GM12878 (cell line): ENCODE measurements around the gene GFM2. TPM values are rescaled to one million over a fixed set of nuclear protein-coding genes. Genes with fewer than 3 reads are reported as not detected.

Experiments
- ASH2L ChIP-seq: fragments of 300-600, 200-600 bp; sonication (generic); IDR thresholded peaks from 2 replicates; pipeline ENCODE4 v1.6.1; 2017; ENCODE audit warnings: low read depth, mild to moderate bottlenecking, borderline replicate concordance
- CHD4 ChIP-seq: fragments of 200-600 bp; sonication (generic); IDR thresholded peaks from 2 replicates; pipeline ENCODE4 v1.6.1; 2016; ENCODE audit warnings: mild to moderate bottlenecking
- DPF2 ChIP-seq: fragments of 450-650 bp; IDR thresholded peaks from 2 replicates; pipeline ENCODE4 v1.6.1; 2017; ENCODE audit warnings: mild to moderate bottlenecking
- NRF1 ChIP-seq: conservative IDR thresholded peaks from 2 replicates; pipeline ENCODE4 v1.6.1; 2011; ENCODE audit warnings: mild to moderate bottlenecking, low read depth, low read length, improper control_type of control experiment
- polyA plus RNA-seq, 11 experiments: library from polyadenylated mRNA; depleted of rRNA in 4 of 11; unstranded in 6 of 11; stranded (reverse) in 5 of 11; fragments of >200 nt; fragmentation: Nextera tagmentation in 4 of 11; fragmentation: Illumina TruSeq in 1 of 11; extraction: Ambion mirVana in 4 of 11; extraction: Trizol in 1 of 11; gene quantifications; 1 replicate in 1 of 11; 2 replicates in 10 of 11; pipeline versions ENCODE4 v1.2.1 to v1.2.3, GENCODE V29; 2011 to 2016; ENCODE audit warnings: inconsistent platforms in 2 of 11, missing spikeins in 2 of 11, low read depth in 1 of 11
- total RNA-seq, 4 experiments: library from RNA; depleted of rRNA in 3 of 4; stranded (reverse); fragments of >200 nt in 3 of 4; fragmentation: Illumina TruSeq in 1 of 4; extraction: Trizol in 1 of 4; gene quantifications; 2 replicates each; pipeline versions ENCODE4 v1.2.1 to v1.2.3, GENCODE V29; 2013 to 2021
- TF ChIP-seq, protein P1 (sequence below): fragments of 450-650 bp; IDR thresholded peaks from 2 replicates; pipeline ENCODE4 v1.6.1; 2017; ENCODE audit warnings: mild to moderate bottlenecking, moderate library complexity
- TF ChIP-seq, protein P2 (sequence below): fragments of 150-350 bp; IDR thresholded peaks from 2 replicates; pipeline ENCODE4 v1.6.1; 2014; ENCODE audit warnings: mild to moderate bottlenecking, low read depth, low read length
- TF ChIP-seq, protein P3 (sequence below): fragments of 450-650 bp; IDR thresholded peaks from 2 replicates; pipeline ENCODE4 v1.6.1; 2016; ENCODE audit warnings: mild to moderate bottlenecking, moderate library complexity, borderline replicate concordance
- TF ChIP-seq, protein P4 (sequence below): fragments of 450-650 bp; formaldehyde crosslinking; IDR thresholded peaks from 2 replicates; pipeline ENCODE4 v1.4.0; 2020; ENCODE audit warnings: mild to moderate bottlenecking, moderate library complexity

The GFM2 gene
- total and polyA plus RNA-seq, 10 of the 15 experiments (the other 5 are each of a cell fraction or from before 2014, with no cell fraction given) = 19.9 to 51.3 (median 32.7) TPM

DNA sequence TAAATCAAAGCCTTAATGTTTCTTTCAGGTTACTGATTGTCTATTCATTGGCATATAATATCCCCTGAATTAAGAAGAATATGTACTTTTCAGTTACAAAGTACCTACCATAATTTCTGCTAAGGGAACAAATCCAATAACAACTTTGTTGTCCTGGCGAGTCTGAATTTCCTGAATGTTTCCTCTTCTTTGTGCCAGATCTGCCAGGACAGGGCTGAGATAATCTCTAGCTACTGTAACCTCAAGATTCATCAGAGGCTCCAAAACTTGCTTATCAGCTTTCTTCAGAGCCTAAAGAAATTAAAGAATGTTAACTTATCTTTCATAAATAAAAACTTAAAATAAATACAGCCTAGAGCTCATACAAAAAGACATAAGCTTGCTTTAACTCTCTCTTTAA lies 44.6 kb downstream of the GFM2 start (continued):
- TF ChIP-seq, protein P1, sequence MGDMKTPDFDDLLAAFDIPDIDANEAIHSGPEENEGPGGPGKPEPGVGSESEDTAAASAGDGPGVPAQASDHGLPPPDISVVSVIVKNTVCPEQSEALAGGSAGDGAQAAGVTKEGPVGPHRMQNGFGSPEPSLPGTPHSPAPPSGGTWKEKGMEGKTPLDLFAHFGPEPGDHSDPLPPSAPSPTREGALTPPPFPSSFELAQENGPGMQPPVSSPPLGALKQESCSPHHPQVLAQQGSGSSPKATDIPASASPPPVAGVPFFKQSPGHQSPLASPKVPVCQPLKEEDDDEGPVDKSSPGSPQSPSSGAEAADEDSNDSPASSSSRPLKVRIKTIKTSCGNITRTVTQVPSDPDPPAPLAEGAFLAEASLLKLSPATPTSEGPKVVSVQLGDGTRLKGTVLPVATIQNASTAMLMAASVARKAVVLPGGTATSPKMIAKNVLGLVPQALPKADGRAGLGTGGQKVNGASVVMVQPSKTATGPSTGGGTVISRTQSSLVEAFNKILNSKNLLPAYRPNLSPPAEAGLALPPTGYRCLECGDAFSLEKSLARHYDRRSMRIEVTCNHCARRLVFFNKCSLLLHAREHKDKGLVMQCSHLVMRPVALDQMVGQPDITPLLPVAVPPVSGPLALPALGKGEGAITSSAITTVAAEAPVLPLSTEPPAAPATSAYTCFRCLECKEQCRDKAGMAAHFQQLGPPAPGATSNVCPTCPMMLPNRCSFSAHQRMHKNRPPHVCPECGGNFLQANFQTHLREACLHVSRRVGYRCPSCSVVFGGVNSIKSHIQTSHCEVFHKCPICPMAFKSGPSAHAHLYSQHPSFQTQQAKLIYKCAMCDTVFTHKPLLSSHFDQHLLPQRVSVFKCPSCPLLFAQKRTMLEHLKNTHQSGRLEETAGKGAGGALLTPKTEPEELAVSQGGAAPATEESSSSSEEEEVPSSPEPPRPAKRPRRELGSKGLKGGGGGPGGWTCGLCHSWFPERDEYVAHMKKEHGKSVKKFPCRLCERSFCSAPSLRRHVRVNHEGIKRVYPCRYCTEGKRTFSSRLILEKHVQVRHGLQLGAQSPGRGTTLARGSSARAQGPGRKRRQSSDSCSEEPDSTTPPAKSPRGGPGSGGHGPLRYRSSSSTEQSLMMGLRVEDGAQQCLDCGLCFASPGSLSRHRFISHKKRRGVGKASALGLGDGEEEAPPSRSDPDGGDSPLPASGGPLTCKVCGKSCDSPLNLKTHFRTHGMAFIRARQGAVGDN = no peak
- TF ChIP-seq, protein P2, sequence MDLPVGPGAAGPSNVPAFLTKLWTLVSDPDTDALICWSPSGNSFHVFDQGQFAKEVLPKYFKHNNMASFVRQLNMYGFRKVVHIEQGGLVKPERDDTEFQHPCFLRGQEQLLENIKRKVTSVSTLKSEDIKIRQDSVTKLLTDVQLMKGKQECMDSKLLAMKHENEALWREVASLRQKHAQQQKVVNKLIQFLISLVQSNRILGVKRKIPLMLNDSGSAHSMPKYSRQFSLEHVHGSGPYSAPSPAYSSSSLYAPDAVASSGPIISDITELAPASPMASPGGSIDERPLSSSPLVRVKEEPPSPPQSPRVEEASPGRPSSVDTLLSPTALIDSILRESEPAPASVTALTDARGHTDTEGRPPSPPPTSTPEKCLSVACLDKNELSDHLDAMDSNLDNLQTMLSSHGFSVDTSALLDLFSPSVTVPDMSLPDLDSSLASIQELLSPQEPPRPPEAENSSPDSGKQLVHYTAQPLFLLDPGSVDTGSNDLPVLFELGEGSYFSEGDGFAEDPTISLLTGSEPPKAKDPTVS = no peak
- TF ChIP-seq NRF1 (no peak), DPF2 (no peak), CHD4 (no peak), ASH2L (no peak)
- TF ChIP-seq, protein P3, sequence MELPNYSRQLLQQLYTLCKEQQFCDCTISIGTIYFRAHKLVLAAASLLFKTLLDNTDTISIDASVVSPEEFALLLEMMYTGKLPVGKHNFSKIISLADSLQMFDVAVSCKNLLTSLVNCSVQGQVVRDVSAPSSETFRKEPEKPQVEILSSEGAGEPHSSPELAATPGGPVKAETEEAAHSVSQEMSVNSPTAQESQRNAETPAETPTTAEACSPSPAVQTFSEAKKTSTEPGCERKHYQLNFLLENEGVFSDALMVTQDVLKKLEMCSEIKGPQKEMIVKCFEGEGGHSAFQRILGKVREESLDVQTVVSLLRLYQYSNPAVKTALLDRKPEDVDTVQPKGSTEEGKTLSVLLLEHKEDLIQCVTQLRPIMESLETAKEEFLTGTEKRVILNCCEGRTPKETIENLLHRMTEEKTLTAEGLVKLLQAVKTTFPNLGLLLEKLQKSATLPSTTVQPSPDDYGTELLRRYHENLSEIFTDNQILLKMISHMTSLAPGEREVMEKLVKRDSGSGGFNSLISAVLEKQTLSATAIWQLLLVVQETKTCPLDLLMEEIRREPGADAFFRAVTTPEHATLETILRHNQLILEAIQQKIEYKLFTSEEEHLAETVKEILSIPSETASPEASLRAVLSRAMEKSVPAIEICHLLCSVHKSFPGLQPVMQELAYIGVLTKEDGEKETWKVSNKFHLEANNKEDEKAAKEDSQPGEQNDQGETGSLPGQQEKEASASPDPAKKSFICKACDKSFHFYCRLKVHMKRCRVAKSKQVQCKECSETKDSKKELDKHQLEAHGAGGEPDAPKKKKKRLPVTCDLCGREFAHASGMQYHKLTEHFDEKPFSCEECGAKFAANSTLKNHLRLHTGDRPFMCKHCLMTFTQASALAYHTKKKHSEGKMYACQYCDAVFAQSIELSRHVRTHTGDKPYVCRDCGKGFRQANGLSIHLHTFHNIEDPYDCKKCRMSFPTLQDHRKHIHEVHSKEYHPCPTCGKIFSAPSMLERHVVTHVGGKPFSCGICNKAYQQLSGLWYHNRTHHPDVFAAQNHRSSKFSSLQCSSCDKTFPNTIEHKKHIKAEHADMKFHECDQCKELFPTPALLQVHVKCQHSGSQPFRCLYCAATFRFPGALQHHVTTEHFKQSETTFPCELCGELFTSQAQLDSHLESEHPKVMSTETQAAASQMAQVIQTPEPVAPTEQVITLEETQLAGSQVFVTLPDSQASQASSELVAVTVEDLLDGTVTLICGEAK = no peak
- TF ChIP-seq, protein P4, sequence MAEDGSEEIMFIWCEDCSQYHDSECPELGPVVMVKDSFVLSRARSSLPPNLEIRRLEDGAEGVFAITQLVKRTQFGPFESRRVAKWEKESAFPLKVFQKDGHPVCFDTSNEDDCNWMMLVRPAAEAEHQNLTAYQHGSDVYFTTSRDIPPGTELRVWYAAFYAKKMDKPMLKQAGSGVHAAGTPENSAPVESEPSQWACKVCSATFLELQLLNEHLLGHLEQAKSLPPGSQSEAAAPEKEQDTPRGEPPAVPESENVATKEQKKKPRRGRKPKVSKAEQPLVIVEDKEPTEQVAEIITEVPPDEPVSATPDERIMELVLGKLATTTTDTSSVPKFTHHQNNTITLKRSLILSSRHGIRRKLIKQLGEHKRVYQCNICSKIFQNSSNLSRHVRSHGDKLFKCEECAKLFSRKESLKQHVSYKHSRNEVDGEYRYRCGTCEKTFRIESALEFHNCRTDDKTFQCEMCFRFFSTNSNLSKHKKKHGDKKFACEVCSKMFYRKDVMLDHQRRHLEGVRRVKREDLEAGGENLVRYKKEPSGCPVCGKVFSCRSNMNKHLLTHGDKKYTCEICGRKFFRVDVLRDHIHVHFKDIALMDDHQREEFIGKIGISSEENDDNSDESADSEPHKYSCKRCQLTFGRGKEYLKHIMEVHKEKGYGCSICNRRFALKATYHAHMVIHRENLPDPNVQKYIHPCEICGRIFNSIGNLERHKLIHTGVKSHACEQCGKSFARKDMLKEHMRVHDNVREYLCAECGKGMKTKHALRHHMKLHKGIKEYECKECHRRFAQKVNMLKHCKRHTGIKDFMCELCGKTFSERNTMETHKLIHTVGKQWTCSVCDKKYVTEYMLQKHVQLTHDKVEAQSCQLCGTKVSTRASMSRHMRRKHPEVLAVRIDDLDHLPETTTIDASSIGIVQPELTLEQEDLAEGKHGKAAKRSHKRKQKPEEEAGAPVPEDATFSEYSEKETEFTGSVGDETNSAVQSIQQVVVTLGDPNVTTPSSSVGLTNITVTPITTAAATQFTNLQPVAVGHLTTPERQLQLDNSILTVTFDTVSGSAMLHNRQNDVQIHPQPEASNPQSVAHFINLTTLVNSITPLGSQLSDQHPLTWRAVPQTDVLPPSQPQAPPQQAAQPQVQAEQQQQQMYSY = no peak
- TF ChIP-seq, all 136 proteins: peak for 0
